UCSD-AML1 (cell line): ENCODE measurements around the gene ZNF443.
A peak's percentile ranks its signal among the peaks of the same experiment; 100 is the strongest.
"Not testable (repeated sequence)": the region's sequence is repeated elsewhere in the genome, so short reads cannot be mapped to it uniquely, and the experiment has no call there.

Experiments used
- DNase-seq: peaks from one replicate; lab custom pipeline; 2025; ENCODE audit not compliant: unreplicated experiment; lab: John Stamatoyannopoulos, UW

The ZNF443 gene

GRCh38 chr19:12440541-12441316, at the start of gene ZNF443:
Gene ZNF443 (minus strand): TSS chr19:12441021. CDS start chr19:12440914, 107 bp downstream.
- DNase-seq = peak; percentile 97

DNA sequence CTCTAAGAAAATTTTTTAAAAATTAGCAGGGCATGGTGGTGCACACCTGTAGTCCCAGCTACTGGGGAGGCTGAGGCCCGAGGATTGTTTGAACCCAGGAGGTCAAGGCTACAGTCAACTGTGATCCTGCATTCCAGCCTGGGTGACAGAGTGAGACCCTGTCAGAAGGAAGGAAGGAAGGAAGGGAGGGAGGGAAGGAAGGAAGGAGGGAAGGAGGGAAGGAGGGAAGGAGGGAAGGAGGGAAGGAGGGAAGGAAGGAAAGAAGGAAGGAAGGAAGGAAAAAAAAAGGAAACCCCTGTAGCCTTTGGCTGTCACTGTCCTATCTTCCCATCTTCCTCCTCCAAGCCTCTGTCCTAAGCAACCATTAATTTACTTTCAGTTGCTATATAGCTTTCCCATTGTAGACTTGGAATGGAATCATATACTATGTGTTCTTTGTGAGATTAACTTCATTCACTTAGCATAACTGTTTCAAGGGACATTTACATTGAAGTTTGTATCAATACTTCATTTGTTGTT, 45.5 kb upstream of the ZNF443 start:
- not testable (repeated sequence) for DNase-seq

DNA sequence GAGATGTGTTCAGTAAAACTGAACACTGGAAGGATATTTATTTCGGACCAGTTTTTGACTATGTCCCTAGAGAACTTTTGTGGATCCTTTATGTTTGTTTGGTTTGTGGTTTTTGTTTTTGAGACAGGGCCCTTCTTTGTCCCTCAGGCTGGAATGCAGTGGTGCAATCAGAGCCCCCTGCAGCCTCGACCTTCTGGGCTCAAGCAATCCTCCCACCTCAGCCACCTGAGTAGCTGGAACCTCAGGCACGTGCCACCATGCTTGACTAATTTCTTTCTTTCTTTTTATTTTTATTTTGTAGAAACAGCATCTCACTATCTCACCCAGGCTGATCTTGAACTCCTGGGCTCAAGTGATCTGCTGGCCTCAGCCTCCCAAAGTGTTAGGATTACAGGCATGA, 44.8 kb upstream of the ZNF443 start:
- DNase-seq = no peak

GRCh38 chr19:12485052-12485416, 44.2 kb upstream of the ZNF443 start:
- no peak for DNase-seq

DNA sequence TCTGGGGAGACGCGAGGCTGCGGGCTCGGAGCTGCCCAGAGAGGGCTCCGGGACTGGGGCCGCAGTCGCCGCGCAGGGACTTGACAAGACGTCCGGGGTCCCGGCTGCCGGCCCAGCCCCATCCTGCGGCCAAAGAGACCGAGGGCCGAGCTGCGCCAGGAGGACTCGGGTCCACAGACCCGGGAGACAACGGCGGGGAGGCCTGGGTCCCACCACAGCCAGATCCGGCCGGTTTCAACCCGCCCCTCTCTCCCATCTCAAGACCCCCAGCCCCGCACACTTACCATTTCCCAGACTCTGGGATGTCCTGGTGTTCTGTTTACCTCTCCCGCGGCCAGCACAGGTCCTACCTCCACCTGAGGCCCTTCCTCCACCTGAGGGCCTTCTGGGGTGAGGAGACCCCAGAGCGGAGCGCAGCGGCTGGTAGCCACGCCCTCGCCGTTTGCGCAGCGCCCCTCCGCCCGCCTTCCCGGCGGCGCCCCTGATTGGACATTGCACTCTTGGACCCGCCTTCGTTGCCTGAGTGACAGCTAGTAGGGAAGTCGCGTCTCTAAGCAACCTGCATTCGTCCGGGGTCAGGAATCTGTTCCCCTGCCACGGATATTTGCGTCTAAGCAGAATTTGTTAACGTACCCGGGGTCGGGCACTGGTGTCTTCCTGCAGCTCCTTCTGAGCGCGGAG, 43.7 kb upstream of the ZNF443 start, which contains the start of gene ZNF709:
Gene ZNF709 (minus strand): TSS at position 446 of the 681 bp plus-strand sequence. CDS start 159 bp downstream, at position 287.
- DNase-seq = peak; percentile 88

DNA sequence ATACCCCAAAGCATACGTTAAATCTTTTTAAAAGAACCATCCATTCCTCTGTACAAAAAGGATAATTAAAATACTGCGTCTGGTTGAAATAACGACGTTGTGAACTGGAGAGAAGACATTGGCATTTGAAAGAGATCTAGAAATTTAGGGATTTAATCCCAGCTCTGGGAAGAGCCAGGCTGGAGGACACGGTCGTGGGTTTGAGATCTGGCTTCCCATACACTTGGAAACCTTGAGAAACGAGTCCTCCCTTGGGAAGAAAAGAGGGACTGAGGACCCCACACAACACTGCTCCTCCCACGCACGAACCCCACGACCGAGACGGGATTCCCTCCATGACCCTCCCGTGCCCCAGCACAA, 43.2 kb upstream of the ZNF443 start:
- DNase-seq = no peak

DNA sequence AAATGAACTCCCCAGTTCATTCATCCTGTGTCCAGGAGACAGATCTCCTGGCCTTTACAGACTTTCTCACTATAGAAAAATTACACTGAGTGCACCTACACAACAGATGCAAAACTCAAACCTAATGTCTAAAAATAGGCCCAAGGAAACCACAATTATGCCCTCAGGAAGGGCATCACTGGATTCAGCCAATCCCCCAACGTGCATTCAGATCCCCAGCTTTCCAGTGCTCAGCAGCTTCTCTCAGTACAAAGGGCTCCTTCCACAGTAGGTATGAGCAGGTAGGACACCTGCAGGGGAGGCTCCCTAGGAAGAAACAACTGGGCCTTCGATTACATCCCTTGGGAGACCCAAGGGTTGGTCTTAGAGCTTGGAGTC, 41.7 kb upstream of the ZNF443 start:
- DNase-seq = peak; percentile 21

DNA sequence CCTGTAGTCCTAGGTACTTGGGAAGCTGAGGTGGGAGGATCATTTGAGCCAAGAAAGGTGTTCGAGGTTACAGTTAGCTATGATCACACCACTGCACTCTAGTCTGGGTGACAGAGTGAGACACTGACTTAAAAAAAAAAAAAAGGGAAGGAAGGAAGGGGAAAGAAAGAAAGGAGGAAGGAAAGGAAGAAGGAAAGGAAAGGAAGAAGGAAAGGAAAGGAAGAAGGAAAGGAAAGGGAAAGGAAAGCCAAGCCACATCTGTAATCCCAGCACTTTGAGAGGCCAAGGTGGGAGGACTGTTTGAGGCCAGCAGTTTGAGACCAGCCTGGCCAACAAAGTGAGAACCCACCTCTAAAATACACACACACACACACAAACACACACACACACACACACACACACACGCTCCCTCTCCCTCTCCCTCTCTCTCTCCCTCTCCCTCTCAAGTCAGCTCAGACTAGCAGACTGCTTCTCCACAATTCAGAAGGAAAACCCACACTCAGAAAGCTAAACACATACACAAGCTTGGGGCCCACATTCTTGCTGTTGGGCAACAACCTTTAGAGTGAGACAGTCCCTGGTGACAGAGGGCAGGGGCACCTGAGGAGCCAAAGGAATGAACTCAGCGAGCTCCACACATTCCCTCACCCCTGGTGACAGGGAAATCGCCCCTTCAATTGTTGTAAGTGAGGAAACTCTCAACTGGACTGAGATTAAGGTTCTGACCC, 41.1 kb upstream of the ZNF443 start:
- DNase-seq = no peak

DNA sequence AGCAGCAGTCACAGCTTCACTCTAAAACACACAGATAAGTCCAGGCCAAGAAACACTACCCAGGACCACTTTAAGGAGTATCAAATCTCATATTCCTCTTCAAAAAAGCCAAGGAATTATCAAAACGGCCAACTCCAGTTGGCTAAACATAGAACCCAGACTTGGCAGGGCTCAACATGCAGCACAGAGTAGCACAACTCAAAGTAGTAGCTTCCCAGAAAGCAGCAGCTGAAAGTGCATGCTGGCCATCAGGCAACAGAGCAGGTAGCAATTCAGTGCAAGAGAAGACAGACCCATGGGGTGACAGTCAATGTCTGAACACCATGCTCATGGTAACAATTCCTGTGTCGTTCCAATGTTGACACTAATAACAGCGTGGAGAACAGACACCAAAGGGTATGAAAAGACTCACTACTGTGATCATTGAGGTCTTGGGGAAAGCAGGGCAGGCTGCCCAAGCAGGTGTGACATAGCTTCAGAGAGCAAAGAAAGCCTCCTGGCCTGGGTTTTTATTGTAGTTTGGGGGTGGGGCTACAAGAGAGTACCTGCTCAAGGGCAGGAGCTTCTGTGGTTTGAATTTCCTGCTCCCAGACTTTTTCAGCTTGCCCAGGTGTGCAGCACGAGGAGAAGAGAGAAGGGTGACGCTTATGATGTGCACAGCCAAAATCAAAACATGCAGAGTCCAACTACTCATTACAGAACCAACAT, 37.6 kb upstream of the ZNF443 start:
- DNase-seq = no peak

GRCh38 chr19:12467651-12468050, 26.8 kb upstream of the ZNF443 start:
- DNase-seq = not testable (repeated sequence)

GRCh38 chr19:12465211-12465610, 24.4 kb upstream of the ZNF443 start:
- no peak for DNase-seq

- DNase-seq = no peak
These were observed 23.9 kb upstream of the ZNF443 start for GRCh38 chr19:12464769-12465168.

DNA sequence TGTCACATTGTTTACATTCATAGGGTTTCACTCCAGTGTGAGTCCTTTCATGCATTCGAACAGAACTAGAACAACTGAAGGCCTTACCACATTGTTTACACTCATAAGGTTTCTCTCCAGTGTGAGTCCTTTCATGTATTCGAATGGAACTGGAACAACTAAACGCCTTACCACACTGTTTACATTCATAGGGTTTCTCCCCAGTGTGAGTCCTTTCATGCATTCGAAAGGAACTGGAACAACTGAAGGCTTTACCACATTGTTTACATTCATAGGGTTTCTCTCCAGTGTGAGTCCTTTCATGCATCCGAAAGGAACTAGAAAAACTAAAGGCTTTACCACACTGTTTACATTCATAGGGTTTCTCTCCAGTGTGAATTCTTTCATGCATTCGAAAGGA, 23.3 kb upstream of the ZNF443 start:
- DNase-seq = not testable (repeated sequence)

- no peak for DNase-seq
These were observed 12.7 kb upstream of the ZNF443 start for GRCh38 chr19:12453495-12453894.

DNA sequence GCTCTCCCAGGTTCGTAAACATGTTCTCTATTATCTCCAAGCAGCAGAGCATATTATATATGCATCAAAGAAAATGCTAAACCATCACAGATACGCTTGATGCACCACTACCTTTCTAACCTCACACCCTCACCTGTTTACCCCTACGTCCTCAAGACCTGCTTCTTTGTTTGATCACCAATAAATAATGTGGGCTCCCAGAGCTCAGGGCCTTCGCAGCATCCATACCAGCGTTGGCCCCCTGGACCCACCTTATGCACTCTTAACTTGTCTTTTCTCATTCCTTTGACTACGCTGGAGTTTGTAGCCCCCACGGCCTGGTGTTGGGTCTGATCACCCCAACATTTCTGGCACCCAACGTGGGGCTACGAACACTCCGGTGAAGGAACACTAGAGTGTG, 10.0 kb upstream of the ZNF443 start:
- no peak for DNase-seq

GRCh38 chr19:12448808-12449207, 8.0 kb upstream of the ZNF443 start:
- no peak for DNase-seq

DNA sequence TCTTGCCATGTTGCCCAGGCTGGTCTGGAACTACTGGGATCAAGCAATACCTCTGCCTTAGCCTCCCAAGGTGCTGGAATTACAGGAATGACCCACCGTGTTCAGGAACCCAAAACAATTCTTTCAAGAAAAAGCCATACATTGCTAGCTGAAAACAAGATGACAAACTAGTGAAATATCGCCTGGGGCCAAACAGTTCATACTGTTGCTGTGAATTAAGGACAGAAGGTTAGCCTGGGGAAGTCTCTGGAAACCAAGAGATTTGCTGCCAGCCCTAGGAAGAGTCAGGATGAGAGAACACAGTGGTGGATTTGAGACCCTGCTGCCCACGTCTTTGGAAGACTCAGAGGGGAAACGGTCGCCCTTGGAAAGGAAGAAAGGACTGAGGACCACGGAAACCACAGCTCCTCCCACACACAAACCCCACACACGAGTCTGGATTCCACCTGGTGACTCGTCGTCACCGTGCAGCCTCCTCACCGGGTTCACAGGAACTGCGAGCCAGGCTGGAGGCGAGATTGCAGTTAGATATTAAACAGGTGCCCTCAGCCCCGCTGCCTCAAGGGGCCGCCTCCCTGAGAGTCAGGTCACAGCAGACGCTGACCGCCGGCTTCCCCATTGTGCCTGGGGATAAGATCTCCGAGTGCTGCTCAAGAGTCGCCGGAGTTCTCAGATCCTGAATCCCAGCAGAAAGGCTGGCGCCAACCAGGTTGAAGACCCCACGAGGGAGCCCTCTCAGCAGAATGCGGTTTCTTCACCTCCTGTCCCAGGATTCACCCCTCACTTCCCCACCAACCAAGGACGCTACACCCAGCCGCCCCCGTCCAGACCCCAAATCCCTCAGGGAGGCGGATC, 908 bp downstream of the ZNF443 start:
- peak; percentile 55 for DNase-seq

DNA sequence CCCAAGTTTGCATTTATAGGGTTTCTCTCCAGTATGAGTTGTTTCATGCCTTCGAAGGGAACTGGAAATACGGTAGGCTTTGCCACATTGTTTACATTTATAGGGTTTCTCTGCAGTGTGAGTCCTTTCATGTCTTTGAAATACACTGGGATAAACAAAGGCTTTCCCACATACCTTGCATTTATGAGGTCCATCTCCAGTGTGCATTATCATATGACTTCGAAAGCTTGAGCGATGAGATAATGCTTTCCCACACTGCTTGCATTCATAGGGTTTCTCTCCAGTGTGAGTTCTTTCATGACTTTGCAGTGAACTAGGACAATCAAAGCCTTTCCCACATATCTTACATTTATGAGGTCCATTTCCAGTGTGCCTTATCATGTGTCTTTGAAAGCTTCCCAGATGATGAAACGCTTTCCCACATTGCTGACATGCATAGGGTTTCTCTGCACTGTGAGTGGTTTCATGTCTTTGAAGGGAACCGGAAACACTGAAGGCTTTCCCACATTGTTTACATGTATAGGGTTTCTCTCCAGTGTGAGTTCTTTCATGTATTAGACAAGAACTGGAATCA, 10.0 kb downstream of the ZNF443 start:
- not testable (repeated sequence) for DNase-seq

DNA sequence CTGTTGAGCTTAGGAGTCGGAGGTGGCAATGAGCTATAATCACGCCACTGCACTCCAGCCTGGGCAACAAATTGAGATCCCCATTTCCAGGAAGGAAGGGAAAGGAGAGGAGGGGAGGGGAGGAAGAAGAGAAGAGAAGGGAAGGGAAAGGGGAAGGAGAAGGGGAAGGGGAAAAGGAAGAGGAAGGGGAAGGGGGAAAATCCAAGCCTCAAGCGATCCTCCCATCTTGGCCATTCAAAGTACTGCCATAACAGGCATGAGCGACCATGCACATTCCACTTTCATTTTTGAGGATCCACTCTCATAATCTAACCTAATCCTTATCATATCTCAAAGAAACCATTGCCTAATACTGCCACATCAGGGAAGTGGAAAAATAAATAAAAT, 14.9 kb downstream of the ZNF443 start:
- no peak for DNase-seq
